HCT116 (cell line): ENCODE data around the gene SLC44A4.

ENCODE experiments used
- CTCF ChIP-seq, 3 experiments: fragments of 200-600 bp in 1 of 3; sonication (generic) in 1 of 3; IDR thresholded peaks in 2 of 3; conservative IDR thresholded peaks in 1 of 3; 2 replicates each; pipeline ENCODE4 v1.5.1; 2012 to 2017; ENCODE audit warnings: low read depth in 2 of 3, low read length in 2 of 3, antibody characterized with exemption in 1 of 3, borderline replicate concordance in 1 of 3, control low read depth in 1 of 3, mild to moderate bottlenecking in 1 of 3, mixed read lengths in 1 of 3, mixed run types in 1 of 3, moderate library complexity in 1 of 3; ENCODE audit not compliant: insufficient read depth in 1 of 3
- EZH2 ChIP-seq: fragments of 200-600 bp; sonication (generic); IDR thresholded peaks from 2 replicates; pipeline ENCODE4 v1.6.1; 2017; ENCODE audit warnings: antibody characterized with exemption, mixed run types
- POLR2A ChIP-seq: IDR thresholded peaks from 2 replicates; pipeline ENCODE4 v1.7.0; 2011; ENCODE audit warnings: borderline replicate concordance; ENCODE audit not compliant: insufficient read depth, insufficient read length; ENCODE audit errors: extremely low read depth
- POLR2AphosphoS5 ChIP-seq: IDR thresholded peaks from 2 replicates; pipeline ENCODE4 v1.6.1; 2011; ENCODE audit warnings: mild to moderate bottlenecking, low read depth, low read length, moderate library complexity
- RAD21 ChIP-seq: IDR thresholded peaks from 2 replicates; pipeline ENCODE4 v1.6.1; 2012; ENCODE audit warnings: low read depth, mild to moderate bottlenecking
- SRF ChIP-seq: IDR thresholded peaks from 2 replicates; pipeline ENCODE4 v1.6.1; 2012; ENCODE audit warnings: low read depth
- TCF7L2 ChIP-seq: IDR thresholded peaks from 2 replicates; pipeline ENCODE4 v1.7.0; 2011; ENCODE audit warnings: borderline replicate concordance, inconsistent platforms; ENCODE audit not compliant: insufficient read depth, insufficient read length; ENCODE audit errors: extremely low read depth
- YY1 ChIP-seq: IDR thresholded peaks from 2 replicates; pipeline ENCODE4 v1.6.1; 2011; ENCODE audit warnings: low read length, low read depth, moderate library complexity, mild to moderate bottlenecking; ENCODE audit not compliant: insufficient replicate concordance; ENCODE audit errors: extremely low read depth
- ZNF274 ChIP-seq: fragments of 200-500 bp; sonication (Bioruptor generic); IDR thresholded peaks from 2 replicates; pipeline ENCODE4 v1.6.1; 2014; ENCODE audit warnings: mild to moderate bottlenecking, low read depth, low read length, inconsistent platforms
- TF ChIP-seq, protein P1 (sequence below): IDR thresholded peaks from 2 replicates; pipeline ENCODE4 v1.6.1; 2012
- TF ChIP-seq, protein P2 (sequence below): IDR thresholded peaks from 2 replicates; pipeline ENCODE4 v1.6.1; 2012

GRCh38 chr6:31920811-31921210, 42.0 kb upstream of the SLC44A4 start:
- no peak for TF ChIP-seq POLR2AphosphoS5
- no peak for TF ChIP-seq CTCF (IDR thresholded peaks at IDR 0.05 in 2 of 3, conservative IDR thresholded peaks at IDR 0.05 in 1 of 3; ENCODE audit: borderline replicate concordance in 1 of 3, insufficient read depth in 1 of 3, low read depth in 2 of 3, low read length in 2 of 3)
- no peak for TF ChIP-seq YY1
- TF ChIP-seq POLR2A: no peak
- TF ChIP-seq, protein P1, sequence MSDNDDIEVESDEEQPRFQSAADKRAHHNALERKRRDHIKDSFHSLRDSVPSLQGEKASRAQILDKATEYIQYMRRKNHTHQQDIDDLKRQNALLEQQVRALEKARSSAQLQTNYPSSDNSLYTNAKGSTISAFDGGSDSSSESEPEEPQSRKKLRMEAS: no peak
- TF ChIP-seq ZNF274: no peak
- TF ChIP-seq TCF7L2: no peak
- TF ChIP-seq RAD21: no peak
- TF ChIP-seq, protein P2, sequence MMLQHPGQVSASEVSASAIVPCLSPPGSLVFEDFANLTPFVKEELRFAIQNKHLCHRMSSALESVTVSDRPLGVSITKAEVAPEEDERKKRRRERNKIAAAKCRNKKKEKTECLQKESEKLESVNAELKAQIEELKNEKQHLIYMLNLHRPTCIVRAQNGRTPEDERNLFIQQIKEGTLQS: no peak
- TF ChIP-seq EZH2: no peak
- no peak for TF ChIP-seq SRF
